Stomach (tissue), 4 donors: ENCODE data around the gene MAB21L4.

Experiments
- POLR2A ChIP-seq, 4 donors: fragments of 450-650 bp; IDR thresholded peaks; one replicate each; pipeline ENCODE4 v1.6.1; 2016; ENCODE audit warnings: antibody characterized with exemption in 4 of 4, control low read depth in 2 of 4, mild to moderate bottlenecking in 1 of 4, moderate library complexity in 1 of 4
- POLR2AphosphoS5 ChIP-seq, 3 donors: sonication (generic); formaldehyde crosslinking; IDR thresholded peaks; one replicate each; pipeline ENCODE4 v1.6.1; 2016; ENCODE audit warnings: antibody characterized with exemption in 3 of 3
- TF ChIP-seq, protein P1 (sequence below), 7 experiments: fragments of 450-650 bp in 4 of 7; fragments of 200-600 bp in 3 of 7; sonication (generic) in 3 of 7; IDR thresholded peaks; one replicate each; pipeline ENCODE4 v1.5.1; 2016 to 2019; ENCODE audit warnings: antibody characterized with exemption in 7 of 7, control low read depth in 2 of 7, mild to moderate bottlenecking in 1 of 7

DNA sequence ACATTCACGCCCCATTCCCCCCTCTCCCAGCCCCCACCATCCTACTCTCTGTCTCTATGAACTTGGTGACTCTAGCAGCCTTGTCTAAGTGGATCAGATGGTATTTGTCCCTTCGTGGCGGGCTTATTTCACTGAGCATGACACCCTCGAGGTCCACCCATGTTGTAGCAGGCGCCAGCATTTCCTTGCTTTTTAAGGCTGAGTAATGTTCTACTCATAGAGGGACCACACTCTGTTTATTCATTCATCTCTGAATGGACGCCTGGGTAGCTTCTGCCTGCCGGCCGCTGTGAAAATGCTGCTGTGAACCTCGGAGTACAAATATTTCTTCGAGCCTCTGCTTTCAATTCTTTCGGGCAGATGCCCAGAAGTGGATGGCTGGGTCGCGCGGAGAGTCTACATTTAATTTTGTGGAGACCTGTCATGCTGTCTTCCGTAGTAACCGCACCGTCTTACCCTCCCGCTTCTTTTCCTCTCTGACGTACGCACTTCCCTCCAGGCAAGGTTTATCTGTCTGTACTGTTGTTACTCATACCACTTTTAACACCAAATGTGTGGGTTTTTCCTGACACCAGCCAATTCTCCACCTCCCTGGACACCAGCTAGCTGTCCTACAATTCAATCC is 15.8 kb upstream of the MAB21L4 start:
- TF ChIP-seq, protein P1, sequence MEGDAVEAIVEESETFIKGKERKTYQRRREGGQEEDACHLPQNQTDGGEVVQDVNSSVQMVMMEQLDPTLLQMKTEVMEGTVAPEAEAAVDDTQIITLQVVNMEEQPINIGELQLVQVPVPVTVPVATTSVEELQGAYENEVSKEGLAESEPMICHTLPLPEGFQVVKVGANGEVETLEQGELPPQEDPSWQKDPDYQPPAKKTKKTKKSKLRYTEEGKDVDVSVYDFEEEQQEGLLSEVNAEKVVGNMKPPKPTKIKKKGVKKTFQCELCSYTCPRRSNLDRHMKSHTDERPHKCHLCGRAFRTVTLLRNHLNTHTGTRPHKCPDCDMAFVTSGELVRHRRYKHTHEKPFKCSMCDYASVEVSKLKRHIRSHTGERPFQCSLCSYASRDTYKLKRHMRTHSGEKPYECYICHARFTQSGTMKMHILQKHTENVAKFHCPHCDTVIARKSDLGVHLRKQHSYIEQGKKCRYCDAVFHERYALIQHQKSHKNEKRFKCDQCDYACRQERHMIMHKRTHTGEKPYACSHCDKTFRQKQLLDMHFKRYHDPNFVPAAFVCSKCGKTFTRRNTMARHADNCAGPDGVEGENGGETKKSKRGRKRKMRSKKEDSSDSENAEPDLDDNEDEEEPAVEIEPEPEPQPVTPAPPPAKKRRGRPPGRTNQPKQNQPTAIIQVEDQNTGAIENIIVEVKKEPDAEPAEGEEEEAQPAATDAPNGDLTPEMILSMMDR (IDR thresholded peaks at IDR 0.05): no peak
- TF ChIP-seq POLR2AphosphoS5 (IDR thresholded peaks at IDR 0.05) (no peak), POLR2A (IDR thresholded peaks at IDR 0.05) (no peak)
